B cell (primary cell): ENCODE results near the gene EYS. TPM values are rescaled to one million over a fixed set of nuclear protein-coding genes. Genes with fewer than 3 reads are reported as not detected.

ENCODE experiments used
- ATAC-seq: fragments of 200-7000 bp; cut with Tn5 transposase; one replicate; pipeline ENCODE4 v1.10.0; 2021; ENCODE audit warnings: low read depth, mild to moderate bottlenecking, moderate number of reproducible peaks, moderate library complexity
- CTCF ChIA-PET: fragments of 350-600 bp; sonication (Branson Sonifier 250); formaldehyde crosslinking; loops from one replicate; lab custom pipeline; 2021; ENCODE audit warnings: antibody characterized with exemption, inconsistent platforms; lab: Charles Lee
- POLR2A ChIA-PET: fragments of 350-600 bp; sonication (Branson Sonifier 250); formaldehyde crosslinking; loops from one replicate; lab custom pipeline; 2021; ENCODE audit warnings: antibody characterized with exemption; lab: Charles Lee
- DNase-seq: peaks from one replicate; pipeline ENCODE4 v3.0.0; 2013
- H2AFZ ChIP-seq: 2 replicates; pipeline ENCODE4 v1.6.1; 2012; ENCODE audit warnings: mild to moderate bottlenecking, low read depth, low read length; ENCODE audit not compliant: insufficient read depth, poor library complexity, severe bottlenecking
- H3K27ac ChIP-seq, 2 donors: 1 replicate in 1 of 2; 2 replicates in 1 of 2; pipeline ENCODE4 v1.5.1; 2012 to 2013; ENCODE audit warnings: low read length in 2 of 2, mild to moderate bottlenecking in 2 of 2, moderate library complexity in 1 of 2
- H3K27me3 ChIP-seq, 4 experiments: fragments of 200-600 bp in 1 of 4; sonication (generic) in 1 of 4; replicated peaks in 1 of 4; 1 replicate in 2 of 4; 2 replicates in 2 of 4; pipeline versions ENCODE4 v1.6.1 to v1.7.0; 2013 to 2016; ENCODE audit warnings: low read length in 3 of 4, mild to moderate bottlenecking in 2 of 4, mixed read lengths in 1 of 4, moderate library complexity in 1 of 4; ENCODE audit not compliant: insufficient read depth in 4 of 4, control insufficient read depth in 3 of 4; ENCODE audit errors: control extremely low read depth in 1 of 4
- H3K36me3 ChIP-seq, 2 experiments: replicated peaks in 1 of 2; 1 replicate in 1 of 2; 2 replicates in 1 of 2; pipeline versions ENCODE4 v1.6.1 to v1.7.1; 2013; ENCODE audit warnings: low read length in 1 of 2; ENCODE audit not compliant: insufficient read depth in 2 of 2, control insufficient read depth in 1 of 2; ENCODE audit errors: control extremely low read depth in 1 of 2, extremely low read depth in 1 of 2
- H3K4me1 ChIP-seq, 2 donors: fragments of 200-600 bp in 1 of 2; sonication (generic) in 1 of 2; 1 replicate in 1 of 2; 2 replicates in 1 of 2; pipeline versions ENCODE4 v1.5.1 to v1.6.1; 2013 to 2017; ENCODE audit warnings: low read length in 2 of 2; ENCODE audit not compliant: control insufficient read depth in 2 of 2, insufficient read depth in 2 of 2
- H3K4me2 ChIP-seq: replicated peaks from 2 replicates; pipeline ENCODE3; 2012; ENCODE audit warnings: mild to moderate bottlenecking, low read depth, low read length; ENCODE audit not compliant: poor library complexity, severe bottlenecking
- H3K4me3 ChIP-seq, 5 experiments: fragments of 200-600 bp in 1 of 5; sonication (generic) in 1 of 5; 1 replicate in 3 of 5; 2 replicates in 2 of 5; pipeline versions ENCODE4 v1.5.1 to v1.7.0; 2011 to 2016; ENCODE audit warnings: low read length in 4 of 5, mild to moderate bottlenecking in 4 of 5, low read depth in 2 of 5, control low read depth in 1 of 5, moderate library complexity in 1 of 5; ENCODE audit not compliant: insufficient read depth in 1 of 5; ENCODE audit errors: control extremely low read depth in 1 of 5, extremely low read depth in 1 of 5
- H3K79me2 ChIP-seq: fragments of 200-600 bp; sonication (generic); one replicate; pipeline ENCODE4 v1.6.0; 2016; ENCODE audit warnings: low read length; ENCODE audit not compliant: control insufficient read depth, insufficient read depth
- H3K9ac ChIP-seq: fragments of 200-600 bp; sonication (generic); 2 replicates; pipeline ENCODE4 v1.6.1; 2017; ENCODE audit warnings: mild to moderate bottlenecking, low read length, moderate library complexity
- H3K9me3 ChIP-seq, 3 donors: one replicate each; pipeline versions ENCODE4 v1.6.1 to v1.7.1; 2013; ENCODE audit warnings: low read length in 2 of 3; ENCODE audit not compliant: control insufficient read depth in 2 of 3, insufficient read depth in 1 of 3; ENCODE audit errors: control extremely low read depth in 1 of 3
- H4K20me1 ChIP-seq: 2 replicates; pipeline ENCODE4 v1.6.0; 2012; ENCODE audit warnings: mild to moderate bottlenecking, low read length; ENCODE audit not compliant: insufficient read depth, control insufficient read depth, poor library complexity, severe bottlenecking
- H3K27ac Mint-ChIP-seq: one replicate; pipeline ENCODE4 v1.8.0; 2021; ENCODE audit warnings: mixed read lengths
- H3K27me3 Mint-ChIP-seq: one replicate; pipeline ENCODE4 v1.8.0; 2021; ENCODE audit warnings: mixed read lengths
- H3K4me1 Mint-ChIP-seq: one replicate; pipeline ENCODE4 v1.8.0; 2021; ENCODE audit warnings: mixed read lengths
- H3K4me3 Mint-ChIP-seq: one replicate; pipeline ENCODE4 v1.8.0; 2021; ENCODE audit warnings: mixed read lengths
- H3K9me3 Mint-ChIP-seq: one replicate; pipeline ENCODE4 v1.8.0; 2022; ENCODE audit warnings: mixed read lengths; ENCODE audit not compliant: insufficient read depth
- EZH2 ChIP-seq: IDR thresholded peaks from 2 replicates; pipeline ENCODE4 v1.6.1; 2012; ENCODE audit warnings: borderline replicate concordance, low read depth, mild to moderate bottlenecking, moderate library complexity, low read length; ENCODE audit not compliant: insufficient read depth, poor library complexity, severe bottlenecking
- WGBS: methylation state at CpG from one replicate; pipeline ENCODE4 v1.1.5; 2013; ENCODE audit warnings: missing lambda C conversion rate; ENCODE audit not compliant: insufficient coverage; 5-methylcytosine and 5-hydroxymethylcytosine counted together
- intact Hi-C: fragments of 100-400 bp; cut with micrococcal nuclease; formaldehyde crosslinking; loops from one replicate; pipeline ENCODE4 v1.10.0; 2022
- polyA plus RNA-seq: library from polyadenylated mRNA; depleted of rRNA; stranded (reverse); fragments of >200 nt; gene quantifications from 2 replicates; pipeline ENCODE4 v1.2.3, GENCODE V29; 2012
- total RNA-seq, 2 donors: library from RNA; stranded (reverse); fragments of 120-200 nt in 1 of 2; gene quantifications; 1 replicate in 1 of 2; 2 replicates in 1 of 2; pipeline versions ENCODE4 v1.2.3 to v1.2.4, GENCODE V29; 2013 to 2022
- TF ChIP-seq, protein P1 (sequence below): fragments of 200-600 bp; IDR thresholded peaks from one replicate; pipeline ENCODE4 v1.8.0; 2022; ENCODE audit warnings: antibody characterized with exemption, mild to moderate bottlenecking

Gene EYS
- total and polyA plus RNA-seq, 2 donors (not counting 1 experiment from before 2014, with no cell fraction given) = not detected

DNA sequence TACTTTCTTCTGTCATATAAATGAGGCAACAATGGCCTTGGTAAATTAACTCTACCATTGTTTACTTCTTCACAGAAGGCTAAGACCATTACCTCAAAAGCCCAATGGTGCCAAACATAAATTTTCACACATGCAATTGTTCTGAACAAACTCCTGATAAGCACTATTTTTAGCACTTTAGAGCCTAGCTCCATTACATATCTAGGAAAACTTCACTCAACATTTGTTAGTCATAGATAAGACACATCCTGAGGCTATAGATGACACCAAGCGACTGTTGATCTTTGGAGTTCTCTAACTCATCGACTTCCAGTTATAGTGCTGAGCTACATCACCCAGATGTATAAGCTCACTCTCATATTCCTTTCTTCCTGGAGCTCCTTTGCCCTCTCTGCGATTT, 245.9 kb downstream of the EYS start:
- peaks cover 2% of the 10 kb centered on the region for H3K9me3 Mint-ChIP-seq
- ChIA-PET CTCF (no interaction called here), POLR2A (no interaction called here)
- H3K27ac Mint-ChIP-seq = no peak overlapping the region
- intact Hi-C loops = no loop called here
- Histone ChIP-seq H3K4me2 (no peak overlapping the region), H3K27ac (no peak overlapping the region), H3K9me3 (no peaks in the 10 kb centered on the region), H4K20me1 (no peaks in the 10 kb centered on the region), H3K9ac (no peak overlapping the region), H2AFZ (no peak overlapping the region), H3K4me1 (no peaks in the 10 kb centered on the region), H3K36me3 (no peaks in the 10 kb centered on the region), H3K27me3 (no peaks in the 10 kb centered on the region), H3K4me3 (no peak overlapping the region), H3K79me2 (no peaks in the 10 kb centered on the region)
- H3K4me1 Mint-ChIP-seq = no peaks in the 10 kb centered on the region
- H3K27me3 Mint-ChIP-seq = no peaks in the 10 kb centered on the region
- WGBS = 63% methylated on average over 3 of the region's 3 CpGs
- DNase-seq (no peak), ATAC-seq (no peak)
- TF ChIP-seq, protein P1, sequence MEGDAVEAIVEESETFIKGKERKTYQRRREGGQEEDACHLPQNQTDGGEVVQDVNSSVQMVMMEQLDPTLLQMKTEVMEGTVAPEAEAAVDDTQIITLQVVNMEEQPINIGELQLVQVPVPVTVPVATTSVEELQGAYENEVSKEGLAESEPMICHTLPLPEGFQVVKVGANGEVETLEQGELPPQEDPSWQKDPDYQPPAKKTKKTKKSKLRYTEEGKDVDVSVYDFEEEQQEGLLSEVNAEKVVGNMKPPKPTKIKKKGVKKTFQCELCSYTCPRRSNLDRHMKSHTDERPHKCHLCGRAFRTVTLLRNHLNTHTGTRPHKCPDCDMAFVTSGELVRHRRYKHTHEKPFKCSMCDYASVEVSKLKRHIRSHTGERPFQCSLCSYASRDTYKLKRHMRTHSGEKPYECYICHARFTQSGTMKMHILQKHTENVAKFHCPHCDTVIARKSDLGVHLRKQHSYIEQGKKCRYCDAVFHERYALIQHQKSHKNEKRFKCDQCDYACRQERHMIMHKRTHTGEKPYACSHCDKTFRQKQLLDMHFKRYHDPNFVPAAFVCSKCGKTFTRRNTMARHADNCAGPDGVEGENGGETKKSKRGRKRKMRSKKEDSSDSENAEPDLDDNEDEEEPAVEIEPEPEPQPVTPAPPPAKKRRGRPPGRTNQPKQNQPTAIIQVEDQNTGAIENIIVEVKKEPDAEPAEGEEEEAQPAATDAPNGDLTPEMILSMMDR = no peak
- no peak for TF ChIP-seq EZH2
- no peak overlapping the region for H3K4me3 Mint-ChIP-seq

DNA sequence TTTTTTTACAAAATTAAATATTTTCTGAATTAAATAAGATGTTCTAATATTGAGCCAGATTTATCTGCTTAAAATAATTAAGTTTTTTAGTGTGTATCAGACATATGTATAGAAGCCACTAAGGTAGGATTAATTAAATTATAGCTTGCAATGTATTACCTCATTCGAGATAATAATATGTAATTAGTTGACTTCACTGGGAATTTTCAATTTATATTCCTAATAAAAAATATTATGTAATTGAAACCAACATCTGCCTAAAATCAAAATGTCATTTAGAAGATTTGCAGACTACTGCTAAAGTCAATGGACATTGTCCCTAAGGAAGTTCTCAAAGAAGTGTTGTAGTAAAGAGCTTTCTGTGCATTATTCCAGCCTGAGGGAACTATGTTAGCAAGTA, 254.7 kb downstream of the EYS start:
- H3K4me3 Mint-ChIP-seq = no peak overlapping the region
- H3K27me3 Mint-ChIP-seq = no peaks in the 10 kb centered on the region
- H3K79me2 ChIP-seq = no peaks in the 10 kb centered on the region
- POLR2A ChIA-PET = no interaction called here
- H3K9me3 Mint-ChIP-seq = no peaks in the 10 kb centered on the region
- DNase-seq = no peak
- no peaks in the 10 kb centered on the region for H3K4me1 ChIP-seq
- no CpG with 5 or more reads among the region's 1 CpG for WGBS
- H3K4me2 ChIP-seq = no peak overlapping the region
- intact Hi-C loops = no loop called here
- H3K27me3 ChIP-seq = no peaks in the 10 kb centered on the region
- no peak overlapping the region for H3K27ac ChIP-seq
- H3K9me3 ChIP-seq = no peaks in the 10 kb centered on the region
- H3K36me3 ChIP-seq = no peaks in the 10 kb centered on the region
- no peaks in the 10 kb centered on the region for H4K20me1 ChIP-seq
- H3K4me3 ChIP-seq = no peak overlapping the region
- H3K9ac ChIP-seq = no peak overlapping the region
- no peaks in the 10 kb centered on the region for H3K4me1 Mint-ChIP-seq
- no peak overlapping the region for H3K27ac Mint-ChIP-seq
- TF ChIP-seq, protein P1 = no peak
- no peak for TF ChIP-seq EZH2
- CTCF ChIA-PET = no interaction called here
- H2AFZ ChIP-seq = no peak overlapping the region
- ATAC-seq = no peak
